B cell (primary cell): Measurements from ENCODE around the gene NRAS. TPM values are rescaled to one million over a fixed set of nuclear protein-coding genes. Genes with fewer than 3 reads are reported as not detected.

Source experiments
- ATAC-seq: fragments of 200-7000 bp; cut with Tn5 transposase; one replicate; pipeline ENCODE4 v1.10.0; 2021; ENCODE audit warnings: low read depth, mild to moderate bottlenecking, moderate number of reproducible peaks, moderate library complexity
- CTCF ChIA-PET: fragments of 350-600 bp; sonication (Branson Sonifier 250); formaldehyde crosslinking; loops from one replicate; lab custom pipeline; 2021; ENCODE audit warnings: antibody characterized with exemption, inconsistent platforms; lab: Charles Lee
- POLR2A ChIA-PET: fragments of 350-600 bp; sonication (Branson Sonifier 250); formaldehyde crosslinking; loops from one replicate; lab custom pipeline; 2021; ENCODE audit warnings: antibody characterized with exemption; lab: Charles Lee
- DNase-seq: peaks from one replicate; pipeline ENCODE4 v3.0.0; 2013
- H2AFZ ChIP-seq: 2 replicates; pipeline ENCODE4 v1.6.1; 2012; ENCODE audit warnings: mild to moderate bottlenecking, low read depth, low read length; ENCODE audit not compliant: insufficient read depth, poor library complexity, severe bottlenecking
- H3K27ac ChIP-seq, 2 donors: 1 replicate in 1 of 2; 2 replicates in 1 of 2; pipeline ENCODE4 v1.5.1; 2012 to 2013; ENCODE audit warnings: low read length in 2 of 2, mild to moderate bottlenecking in 2 of 2, moderate library complexity in 1 of 2
- H3K27me3 ChIP-seq, 4 experiments: fragments of 200-600 bp in 1 of 4; sonication (generic) in 1 of 4; replicated peaks in 1 of 4; 1 replicate in 2 of 4; 2 replicates in 2 of 4; pipeline versions ENCODE4 v1.6.1 to v1.7.0; 2013 to 2016; ENCODE audit warnings: low read length in 3 of 4, mild to moderate bottlenecking in 2 of 4, mixed read lengths in 1 of 4, moderate library complexity in 1 of 4; ENCODE audit not compliant: insufficient read depth in 4 of 4, control insufficient read depth in 3 of 4; ENCODE audit errors: control extremely low read depth in 1 of 4
- H3K36me3 ChIP-seq, 2 experiments: replicated peaks in 1 of 2; 1 replicate in 1 of 2; 2 replicates in 1 of 2; pipeline versions ENCODE4 v1.6.1 to v1.7.1; 2013; ENCODE audit warnings: low read length in 1 of 2; ENCODE audit not compliant: insufficient read depth in 2 of 2, control insufficient read depth in 1 of 2; ENCODE audit errors: control extremely low read depth in 1 of 2, extremely low read depth in 1 of 2
- H3K4me1 ChIP-seq, 2 donors: fragments of 200-600 bp in 1 of 2; sonication (generic) in 1 of 2; 1 replicate in 1 of 2; 2 replicates in 1 of 2; pipeline versions ENCODE4 v1.5.1 to v1.6.1; 2013 to 2017; ENCODE audit warnings: low read length in 2 of 2; ENCODE audit not compliant: control insufficient read depth in 2 of 2, insufficient read depth in 2 of 2
- H3K4me2 ChIP-seq: replicated peaks from 2 replicates; pipeline ENCODE3; 2012; ENCODE audit warnings: mild to moderate bottlenecking, low read depth, low read length; ENCODE audit not compliant: poor library complexity, severe bottlenecking
- H3K4me3 ChIP-seq, 5 experiments: fragments of 200-600 bp in 1 of 5; sonication (generic) in 1 of 5; 1 replicate in 3 of 5; 2 replicates in 2 of 5; pipeline versions ENCODE4 v1.5.1 to v1.7.0; 2011 to 2016; ENCODE audit warnings: low read length in 4 of 5, mild to moderate bottlenecking in 4 of 5, low read depth in 2 of 5, control low read depth in 1 of 5, moderate library complexity in 1 of 5; ENCODE audit not compliant: insufficient read depth in 1 of 5; ENCODE audit errors: control extremely low read depth in 1 of 5, extremely low read depth in 1 of 5
- H3K79me2 ChIP-seq: fragments of 200-600 bp; sonication (generic); one replicate; pipeline ENCODE4 v1.6.0; 2016; ENCODE audit warnings: low read length; ENCODE audit not compliant: control insufficient read depth, insufficient read depth
- H3K9ac ChIP-seq: fragments of 200-600 bp; sonication (generic); 2 replicates; pipeline ENCODE4 v1.6.1; 2017; ENCODE audit warnings: mild to moderate bottlenecking, low read length, moderate library complexity
- H3K9me3 ChIP-seq, 3 donors: one replicate each; pipeline versions ENCODE4 v1.6.1 to v1.7.1; 2013; ENCODE audit warnings: low read length in 2 of 3; ENCODE audit not compliant: control insufficient read depth in 2 of 3, insufficient read depth in 1 of 3; ENCODE audit errors: control extremely low read depth in 1 of 3
- H4K20me1 ChIP-seq: 2 replicates; pipeline ENCODE4 v1.6.0; 2012; ENCODE audit warnings: mild to moderate bottlenecking, low read length; ENCODE audit not compliant: insufficient read depth, control insufficient read depth, poor library complexity, severe bottlenecking
- H3K27ac Mint-ChIP-seq: one replicate; pipeline ENCODE4 v1.8.0; 2021; ENCODE audit warnings: mixed read lengths
- H3K27me3 Mint-ChIP-seq: one replicate; pipeline ENCODE4 v1.8.0; 2021; ENCODE audit warnings: mixed read lengths
- H3K4me1 Mint-ChIP-seq: one replicate; pipeline ENCODE4 v1.8.0; 2021; ENCODE audit warnings: mixed read lengths
- H3K4me3 Mint-ChIP-seq: one replicate; pipeline ENCODE4 v1.8.0; 2021; ENCODE audit warnings: mixed read lengths
- H3K9me3 Mint-ChIP-seq: one replicate; pipeline ENCODE4 v1.8.0; 2022; ENCODE audit warnings: mixed read lengths; ENCODE audit not compliant: insufficient read depth
- CTCF ChIP-seq: fragments of 200-600 bp; IDR thresholded peaks from one replicate; pipeline ENCODE4 v1.8.0; 2022; ENCODE audit warnings: antibody characterized with exemption, mild to moderate bottlenecking
- EZH2 ChIP-seq: IDR thresholded peaks from 2 replicates; pipeline ENCODE4 v1.6.1; 2012; ENCODE audit warnings: borderline replicate concordance, low read depth, mild to moderate bottlenecking, moderate library complexity, low read length; ENCODE audit not compliant: insufficient read depth, poor library complexity, severe bottlenecking
- WGBS: methylation state at CpG from one replicate; pipeline ENCODE4 v1.1.5; 2013; ENCODE audit warnings: missing lambda C conversion rate; ENCODE audit not compliant: insufficient coverage; 5-methylcytosine and 5-hydroxymethylcytosine counted together
- intact Hi-C: fragments of 100-400 bp; cut with micrococcal nuclease; formaldehyde crosslinking; loops from one replicate; pipeline ENCODE4 v1.10.0; 2022
- polyA plus RNA-seq: library from polyadenylated mRNA; depleted of rRNA; stranded (reverse); fragments of >200 nt; gene quantifications from 2 replicates; pipeline ENCODE4 v1.2.3, GENCODE V29; 2012
- total RNA-seq, 2 donors: library from RNA; stranded (reverse); fragments of 120-200 nt in 1 of 2; gene quantifications; 1 replicate in 1 of 2; 2 replicates in 1 of 2; pipeline versions ENCODE4 v1.2.3 to v1.2.4, GENCODE V29; 2013 to 2022

Gene NRAS
- total and polyA plus RNA-seq, 2 donors (not counting 1 experiment from before 2014, with no cell fraction given): 9.8 to 35.0 TPM

GRCh38 chr1:114702737-114703136, 13.8 kb downstream of the NRAS start:
- no peak overlapping the region for H3K4me2 ChIP-seq
- H3K79me2 ChIP-seq: no peaks in the 10 kb centered on the region
- H2AFZ ChIP-seq: no peak overlapping the region
- Mint-ChIP-seq H3K27me3 (peaks cover 7% of the 10 kb centered on the region), H3K9me3 (no peaks in the 10 kb centered on the region), H3K27ac (no peak overlapping the region), H3K4me3 (no peak overlapping the region), H3K4me1 (no peaks in the 10 kb centered on the region)
- no peaks in the 10 kb centered on the region for H3K4me1 ChIP-seq
- H3K27ac ChIP-seq: no peak overlapping the region
- WGBS: 100% methylated on average over 1 of the region's 5 CpGs
- no peaks in the 10 kb centered on the region for H4K20me1 ChIP-seq
- intact Hi-C loops: no loop called here
- H3K9me3 ChIP-seq: no peaks in the 10 kb centered on the region
- CTCF ChIA-PET: no interaction called here
- POLR2A ChIA-PET: no interaction called here
- TF ChIP-seq EZH2: no peak
- no peak for TF ChIP-seq CTCF
- no peaks in the 10 kb centered on the region for H3K27me3 ChIP-seq
- peaks cover 0 to 15% of the 10 kb centered on the region in 2 experiments for H3K36me3 ChIP-seq
- DNase-seq: no peak
- ATAC-seq: no peak
- no peak overlapping the region for H3K9ac ChIP-seq
- H3K4me3 ChIP-seq: no peak overlapping the region

DNA sequence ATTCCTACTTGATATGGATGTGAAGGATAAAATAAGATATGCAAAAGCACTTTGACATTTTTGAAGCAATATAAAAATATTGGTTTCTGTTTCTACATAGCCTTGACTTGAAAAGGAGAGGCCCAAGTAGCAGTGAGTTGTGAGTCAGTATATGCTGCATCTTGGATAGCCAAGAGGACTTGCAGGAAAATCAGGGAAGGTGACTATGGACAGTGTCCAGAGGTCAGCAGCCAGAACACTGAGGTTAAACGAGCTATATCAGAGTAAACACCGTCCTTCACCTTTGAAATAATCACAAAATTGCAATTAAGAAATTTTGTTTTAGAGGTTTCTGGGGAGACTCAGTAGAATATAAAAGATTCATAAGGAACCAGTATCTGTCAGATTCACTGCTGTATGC, 14.6 kb downstream of the NRAS start:
- WGBS: no CpG with 5 or more reads among the region's 2 CpGs
- H4K20me1 ChIP-seq: no peaks in the 10 kb centered on the region

More for the DNA sequence above, 14.6 kb downstream of the NRAS start:
- no peak for DNase-seq
- Histone ChIP-seq H3K79me2 (no peaks in the 10 kb centered on the region), H3K9ac (no peak overlapping the region), H3K27ac (no peak overlapping the region), H3K4me2 (no peak overlapping the region), H2AFZ (no peak overlapping the region), H3K4me1 (no peaks in the 10 kb centered on the region), H3K27me3 (no peaks in the 10 kb centered on the region), H3K9me3 (no peaks in the 10 kb centered on the region), H3K36me3 (peaks cover 0 to 8% of the 10 kb centered on the region in 2 experiments), H3K4me3 (no peak overlapping the region)
- Mint-ChIP-seq H3K27me3 (peaks cover 12% of the 10 kb centered on the region), H3K27ac (no peak overlapping the region), H3K9me3 (no peaks in the 10 kb centered on the region), H3K4me1 (no peaks in the 10 kb centered on the region), H3K4me3 (no peak overlapping the region)
- TF ChIP-seq EZH2: no peak
- ATAC-seq: no peak
- ChIA-PET CTCF (no interaction called here), POLR2A (no interaction called here)
- intact Hi-C loops: no loop called here
